AG09319 (cell line): Measurements from ENCODE around the gene CPNE5.

Experiments
- DNase-seq: peaks from one replicate; pipeline ENCODE4 v3.0.0-alpha.2; 2010; ENCODE audit warnings: low read depth; ENCODE audit errors: extremely low read depth
- CTCF ChIP-seq: IDR thresholded peaks from 2 replicates; pipeline ENCODE4 v1.5.1; 2011; ENCODE audit warnings: low read depth, mild to moderate bottlenecking, inconsistent platforms, low read length, moderate library complexity

CPNE5 gene

GRCh38 chr6:36840432-36841403 is 1.5 kb upstream of the CPNE5 start:
- no peak for DNase-seq
- no peak for TF ChIP-seq CTCF

GRCh38 chr6:36839749-36840431 is 646 bp upstream of the CPNE5 start:
- no peak; the same call in 1 of the 2 replicates for TF ChIP-seq CTCF
- DNase-seq: no peak

- DNase-seq: no peak
- TF ChIP-seq CTCF: no peak
Observed at GRCh38 chr6:36837686-36838085, 1.6 kb downstream of the CPNE5 start.

- DNase-seq: no peak
- TF ChIP-seq CTCF: no peak
Observed at GRCh38 chr6:36837022-36837339, 2.3 kb downstream of the CPNE5 start.

GRCh38 chr6:36836111-36837021 is 2.9 kb downstream of the CPNE5 start:
- DNase-seq: no peak
- no peak for TF ChIP-seq CTCF

- no peak for DNase-seq
- no peak for TF ChIP-seq CTCF
Observed at GRCh38 chr6:36834576-36835341, 4.5 kb downstream of the CPNE5 start.
